Endothelial cell (in vitro differentiated cells): Measurements from ENCODE around the gene ANKMY1. TPM values are rescaled to one million over a fixed set of nuclear protein-coding genes. Genes with fewer than 3 reads are reported as not detected.

Source experiments
- DNase-seq: peaks from one replicate; pipeline ENCODE4 v3.0.0; 2021; ENCODE audit warnings: low spot score
- H3K27ac Mint-ChIP-seq: one replicate; pipeline ENCODE4 v1.8.0; 2021; ENCODE audit warnings: mixed read lengths, inconsistent platforms; ENCODE audit not compliant: unreplicated experiment
- H3K27me3 Mint-ChIP-seq: one replicate; pipeline ENCODE4 v1.8.0; 2021; ENCODE audit warnings: mild to moderate bottlenecking, moderate library complexity, mixed read lengths, inconsistent platforms; ENCODE audit not compliant: unreplicated experiment
- H3K36me3 Mint-ChIP-seq: one replicate; pipeline ENCODE4 v1.8.0; 2021; ENCODE audit warnings: mild to moderate bottlenecking, low read depth, mixed read lengths, inconsistent platforms; ENCODE audit not compliant: unreplicated experiment
- H3K4me1 Mint-ChIP-seq: one replicate; pipeline ENCODE4 v1.8.0; 2021; ENCODE audit warnings: mild to moderate bottlenecking, mixed read lengths, inconsistent platforms; ENCODE audit not compliant: unreplicated experiment
- H3K4me3 Mint-ChIP-seq: one replicate; pipeline ENCODE4 v1.8.0; 2021; ENCODE audit warnings: mild to moderate bottlenecking, mixed read lengths, inconsistent platforms; ENCODE audit not compliant: unreplicated experiment
- H3K9me3 Mint-ChIP-seq: one replicate; pipeline ENCODE4 v1.8.0; 2021; ENCODE audit warnings: mixed read lengths, inconsistent platforms; ENCODE audit not compliant: unreplicated experiment
- CTCF ChIP-seq: fragments of 200-600 bp; sonication (generic); IDR thresholded peaks from one replicate; pipeline ENCODE4 v1.5.0; 2021; ENCODE audit warnings: antibody characterized with exemption; ENCODE audit not compliant: unreplicated experiment
- total RNA-seq: library from RNA; stranded (reverse); fragmentation: NEBNext Ultra II Directional; extraction: Animal tissue kit (Norgen Biotek cat#: 25700); gene quantifications from one replicate; pipeline ENCODE4 v1.2.1, GENCODE V29; 2021; ENCODE audit not compliant: unreplicated experiment

ANKMY1 gene
- total RNA-seq, 1 donor from 2014 or later = 5.6 TPM

- peaks cover 5% of the 10 kb centered on the region for H3K27me3 Mint-ChIP-seq
- no peak overlapping the region for H3K27ac Mint-ChIP-seq
- H3K9me3 Mint-ChIP-seq = no peaks in the 10 kb centered on the region
- H3K4me1 Mint-ChIP-seq = peaks cover 4% of the 10 kb centered on the region
- TF ChIP-seq CTCF = peak; percentile 66
- DNase-seq = peak; percentile 89
- H3K36me3 Mint-ChIP-seq = no peaks in the 10 kb centered on the region
- no peak overlapping the region for H3K4me3 Mint-ChIP-seq
These were observed 44.1 kb downstream of the ANKMY1 start for GRCh38 chr2:240513549-240514287.

- Mint-ChIP-seq H3K36me3 (no peaks in the 10 kb centered on the region), H3K4me1 (peaks cover 3% of the 10 kb centered on the region), H3K9me3 (no peaks in the 10 kb centered on the region), H3K27me3 (peaks cover 5% of the 10 kb centered on the region), H3K4me3 (no peak overlapping the region), H3K27ac (no peak overlapping the region)
- TF ChIP-seq CTCF = no peak
- DNase-seq = no peak
These were observed 44.9 kb downstream of the ANKMY1 start for GRCh38 chr2:240512666-240513535.

GRCh38 chr2:240512109-240512485, 45.7 kb downstream of the ANKMY1 start:
- no peak for TF ChIP-seq CTCF
- no peak for DNase-seq
- Mint-ChIP-seq H3K27ac (no peak overlapping the region), H3K36me3 (no peaks in the 10 kb centered on the region), H3K4me1 (no peaks in the 10 kb centered on the region), H3K27me3 (peaks cover 5% of the 10 kb centered on the region), H3K9me3 (no peaks in the 10 kb centered on the region), H3K4me3 (no peak overlapping the region)

GRCh38 chr2:240511351-240512108, 46.3 kb downstream of the ANKMY1 start:
- no peak overlapping the region for H3K4me3 Mint-ChIP-seq
- no peaks in the 10 kb centered on the region for H3K4me1 Mint-ChIP-seq
- no peaks in the 10 kb centered on the region for H3K36me3 Mint-ChIP-seq
- TF ChIP-seq CTCF = no peak
- no peaks in the 10 kb centered on the region for H3K9me3 Mint-ChIP-seq
- no peak for DNase-seq
- peaks cover 5% of the 10 kb centered on the region for H3K27me3 Mint-ChIP-seq
- H3K27ac Mint-ChIP-seq = no peak overlapping the region
